Right lobe of liver (tissue), 4 donors: ENCODE data around the gene ADGRF3.

Experiments
- CTCF ChIP-seq, 4 donors: fragments of 200-600 bp in 3 of 4; fragments of 450-650 bp in 1 of 4; IDR thresholded peaks; one replicate each; pipeline versions ENCODE4 v1.5.1 to v1.8.0; 2016 to 2022; ENCODE audit warnings: antibody characterized with exemption in 4 of 4, mild to moderate bottlenecking in 2 of 4
- POLR2A ChIP-seq: fragments of 450-650 bp; IDR thresholded peaks from one replicate; pipeline ENCODE4 v1.6.1; 2017; ENCODE audit warnings: antibody characterized with exemption, mild to moderate bottlenecking
- donor health status: DM: no; HTN: no; CAD: no.
- donor health status: DM: no; HTN: no; CAD: no.
- donor health status: DM: no; HTN: yes; CAD: no.

GRCh38 chr2:26314243-26314642 is 32.3 kb downstream of the ADGRF3 start:
- no peak for TF ChIP-seq POLR2A
- TF ChIP-seq CTCF (IDR thresholded peaks at IDR 0.05) = no peak
